HG02884 (cell line): ENCODE data around the gene PALLD.

Experiments used
- ATAC-seq: cut with Tn5 transposase; IDR thresholded peaks from one replicate; pipeline ENCODE4 v1.9.1; 2021; ENCODE audit warnings: mild to moderate bottlenecking, moderate library complexity; ENCODE audit not compliant: unreplicated experiment

The PALLD gene

GRCh38 chr4:168585168-168586091 lies 88.6 kb downstream of the PALLD start:
- ATAC-seq: peak; percentile 85

DNA sequence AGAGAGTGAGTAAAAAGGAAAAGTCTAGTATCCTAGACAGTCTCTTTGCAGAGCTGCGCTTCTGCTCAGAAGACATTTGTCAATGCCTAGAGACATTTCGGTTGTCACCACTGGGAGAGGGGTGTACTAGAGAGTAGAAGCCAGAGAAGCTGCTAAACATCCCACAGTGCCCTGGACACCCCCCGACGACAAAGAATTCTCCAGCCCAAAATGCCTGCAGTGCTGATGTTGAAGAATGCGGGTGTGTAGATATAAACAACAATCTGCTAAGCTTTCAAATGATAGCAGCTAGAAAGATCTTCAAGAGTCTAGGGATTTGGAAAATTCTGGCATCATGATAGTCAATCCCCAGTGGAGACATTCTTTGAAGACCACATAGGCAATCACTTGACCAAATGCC lies 90.1 kb downstream of the PALLD start:
- no peak for ATAC-seq

DNA sequence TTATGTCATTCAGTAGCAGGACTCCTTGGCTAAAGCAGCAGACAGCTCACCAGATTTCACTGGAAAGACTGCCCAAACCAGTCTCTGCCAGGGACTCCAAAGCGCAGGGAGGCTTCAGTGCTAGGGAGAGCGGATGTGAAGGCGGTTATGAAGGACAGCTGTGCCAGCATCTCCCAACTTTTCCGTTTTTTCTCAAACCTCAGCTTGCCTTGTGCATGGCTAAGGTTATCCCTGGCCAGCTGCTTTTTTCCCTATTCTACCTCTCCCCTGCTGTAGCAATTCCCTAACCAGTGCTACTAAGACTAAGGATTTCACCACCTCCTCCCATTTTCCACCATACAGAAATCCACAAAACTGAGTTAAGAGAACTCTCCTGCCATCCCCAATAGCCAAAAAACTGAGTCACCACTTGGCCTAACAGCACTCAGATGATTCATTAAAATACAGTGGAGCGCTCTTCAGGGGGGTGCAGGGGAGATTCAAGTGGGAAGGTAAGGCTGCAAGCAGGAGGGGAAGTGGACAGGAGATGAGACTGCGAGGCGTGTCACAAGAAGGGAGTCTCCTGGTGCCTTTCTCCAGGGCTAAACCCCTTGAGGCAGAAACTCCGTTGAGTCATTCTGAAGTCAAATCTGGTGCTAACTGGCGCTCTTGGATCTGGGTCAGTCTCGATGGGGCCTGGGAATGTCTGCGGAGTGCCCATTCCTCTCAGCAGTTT lies 90.7 kb downstream of the PALLD start:
- ATAC-seq: no peak

GRCh38 chr4:168588916-168589531 lies 92.2 kb downstream of the PALLD start:
- no peak for ATAC-seq

- ATAC-seq: no peak
These were observed 95.8 kb downstream of the PALLD start for GRCh38 chr4:168592676-168593075.

DNA sequence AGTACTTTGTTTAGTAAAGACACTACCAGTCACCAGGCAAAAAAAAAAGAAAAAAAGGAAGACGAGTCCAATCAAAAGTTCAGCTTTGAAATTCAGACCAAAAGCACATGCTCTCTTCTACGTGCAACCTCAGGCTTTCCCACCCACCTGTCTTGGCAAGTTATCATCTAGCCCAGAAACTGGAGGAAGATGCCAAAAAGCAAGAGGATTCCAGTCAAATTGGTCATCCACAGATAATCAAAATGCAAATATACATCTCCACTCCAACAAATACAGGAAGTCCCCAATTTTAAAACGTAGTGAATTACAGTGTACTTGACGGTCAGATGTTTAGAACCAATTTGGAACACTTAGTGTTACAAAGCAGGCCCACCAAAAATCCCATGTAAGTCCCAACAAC lies 96.5 kb downstream of the PALLD start:
- ATAC-seq: no peak

GRCh38 chr4:168594121-168594520 lies 97.3 kb downstream of the PALLD start:
- ATAC-seq: no peak

DNA sequence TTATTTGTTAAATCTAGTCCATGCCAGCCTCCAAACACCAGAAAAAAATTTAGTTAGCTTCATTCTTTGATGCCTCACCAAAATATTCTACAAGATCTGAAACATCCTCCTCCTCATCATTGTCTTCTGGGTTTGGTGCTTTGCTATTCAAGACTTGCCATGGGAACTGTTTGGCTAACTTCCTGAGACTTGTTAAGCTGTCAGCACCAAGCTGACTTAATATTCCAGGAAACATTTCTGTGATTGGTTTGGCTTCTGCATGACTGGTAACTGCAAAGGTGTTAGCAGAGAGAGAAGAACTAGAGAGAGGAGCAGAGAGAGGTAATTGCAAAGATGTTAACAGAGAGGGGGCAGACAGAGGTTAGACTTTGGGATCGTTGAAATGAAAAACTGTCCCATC lies 101.3 kb downstream of the PALLD start:
- no peak for ATAC-seq

GRCh38 chr4:168600796-168601583 lies 104.1 kb downstream of the PALLD start:
- ATAC-seq: no peak

GRCh38 chr4:168601899-168602298 lies 105.0 kb downstream of the PALLD start:
- no peak for ATAC-seq

GRCh38 chr4:168604496-168605373 lies 107.9 kb downstream of the PALLD start:
- no peak for ATAC-seq

GRCh38 chr4:168605411-168605810 lies 108.6 kb downstream of the PALLD start:
- no peak for ATAC-seq

- no peak for ATAC-seq
These were observed 110.4 kb downstream of the PALLD start for GRCh38 chr4:168607215-168607614.

GRCh38 chr4:168608771-168609170 lies 111.9 kb downstream of the PALLD start:
- no peak for ATAC-seq

DNA sequence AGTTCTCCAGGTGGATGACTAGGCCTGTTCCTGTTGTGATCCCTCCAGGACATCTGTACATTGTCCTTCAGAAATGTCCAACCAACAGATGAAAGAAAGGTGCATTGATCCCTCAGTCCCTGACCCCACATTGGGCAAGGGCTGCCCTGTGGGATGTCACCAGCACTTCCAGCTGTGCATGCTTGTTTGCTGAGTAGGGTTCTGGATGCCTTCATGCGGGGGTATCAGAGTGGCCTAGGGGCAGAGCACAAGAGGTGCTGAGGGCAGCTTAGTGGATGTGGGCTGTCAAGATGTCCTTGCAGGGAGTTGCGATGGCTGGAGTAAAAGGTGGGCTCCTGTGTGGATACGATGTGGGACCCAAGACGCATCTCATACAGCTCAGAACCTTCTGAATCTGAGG lies 112.5 kb downstream of the PALLD start:
- ATAC-seq: no peak

DNA sequence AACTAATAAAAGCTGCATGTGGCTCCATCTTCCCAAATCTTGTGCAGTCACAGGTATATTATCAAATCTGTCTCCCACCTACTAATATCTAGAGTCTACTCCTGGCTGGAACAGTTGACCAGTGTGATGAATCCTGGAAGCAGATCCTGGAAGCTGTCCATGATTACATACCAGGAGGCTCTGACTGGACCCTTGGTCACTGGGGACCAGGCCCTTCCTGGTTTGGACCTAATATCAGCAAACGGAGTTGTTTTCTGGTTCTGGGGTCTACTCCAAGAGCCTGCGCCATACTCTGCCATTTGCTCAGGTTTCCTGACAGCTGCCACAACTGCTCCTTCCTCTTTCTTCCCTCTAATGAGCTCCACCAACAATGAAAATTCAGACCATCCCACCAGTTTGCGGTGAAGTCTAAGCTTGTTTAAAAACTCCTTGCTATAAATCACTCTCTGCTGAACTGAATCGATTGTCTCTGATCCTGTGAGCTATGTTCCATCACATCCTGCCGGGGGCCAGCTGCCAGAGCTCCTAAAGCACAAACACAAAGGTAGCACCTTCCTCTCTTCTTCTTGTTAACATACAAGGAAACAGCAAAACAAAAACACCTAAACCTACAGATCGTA lies 114.2 kb downstream of the PALLD start:
- ATAC-seq: no peak

DNA sequence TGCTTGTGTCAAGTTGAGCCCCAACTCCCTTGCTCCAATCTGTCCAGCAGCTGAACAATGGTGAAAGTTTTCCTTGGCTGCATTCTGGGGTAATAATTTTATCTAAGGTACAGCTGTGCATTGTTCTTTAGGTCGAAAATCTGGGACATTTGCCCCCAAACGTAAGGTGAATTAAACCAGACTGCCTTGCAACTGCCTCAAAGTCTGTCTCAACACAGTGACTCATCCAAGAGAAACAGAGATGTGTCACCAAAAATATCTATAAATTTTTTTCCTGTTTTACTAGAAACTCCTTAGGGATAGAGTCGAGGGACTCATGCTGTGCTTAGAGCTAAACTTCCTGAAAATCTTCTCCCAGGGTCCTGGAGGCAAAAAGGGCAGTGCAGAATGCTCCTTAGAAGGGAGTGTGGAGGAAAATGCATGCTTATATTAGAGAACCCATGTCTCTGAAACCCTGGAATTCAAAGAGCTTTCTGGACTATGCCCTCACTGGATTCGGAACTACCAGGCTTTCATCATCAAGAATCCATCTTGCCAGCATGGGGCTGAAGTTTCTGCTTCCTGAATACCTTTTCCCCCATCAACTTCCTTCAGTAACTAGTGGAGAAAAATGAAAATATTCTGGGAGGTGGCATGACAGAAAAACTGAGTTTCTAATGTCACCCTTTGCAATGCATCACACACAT lies 115.7 kb downstream of the PALLD start:
- no peak for ATAC-seq

DNA sequence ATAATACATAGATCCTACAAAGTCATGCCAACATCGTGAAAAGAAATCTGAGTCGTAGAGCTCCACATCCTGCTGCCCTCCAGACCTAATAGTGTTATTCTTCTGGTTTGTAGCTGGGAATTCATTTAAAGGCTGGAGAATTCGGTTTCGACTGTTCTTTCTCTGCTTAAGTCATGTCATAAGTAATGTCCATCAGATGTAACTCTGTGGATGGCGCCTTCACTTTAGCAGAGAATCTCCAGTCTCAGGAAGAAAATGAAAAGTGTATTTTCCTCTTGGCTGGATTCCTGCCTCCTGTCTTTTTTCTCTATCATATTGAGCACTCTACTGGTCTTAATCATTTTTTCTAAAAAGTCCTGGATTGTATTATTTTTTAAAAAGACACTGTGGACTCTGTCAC lies 117.0 kb downstream of the PALLD start:
- ATAC-seq: no peak
